ENCODE measurements around the gene NOP16. TPM values are rescaled to one million over a fixed set of nuclear protein-coding genes. Genes with fewer than 3 reads are reported as not detected.

The NOP16 gene
- total and polyA plus RNA-seq, 2 of the 13 experiments (the other 11 are each of a cell fraction or from before 2014, with no cell fraction given): 43.3 to 48.4 TPM

GRCh38 chr5:176389135-176390123 lies 1.0 kb upstream of the NOP16 start (continued):
- TF ChIP-seq TCF7L2 (IDR thresholded peaks at IDR 0.05; ENCODE audit: low read depth, low read length) (no peak), SMAD9 (CRISPR knock-in tag; IDR thresholded peaks at IDR 0.05) (no peak), KAT7 (CRISPR knock-in tag; IDR thresholded peaks at IDR 0.05; ENCODE audit: borderline replicate concordance) (peak; percentile 40; the same call in 1 of the 2 replicates), CHD4 (IDR thresholded peaks at IDR 0.05; ENCODE audit: borderline replicate concordance, low read length) (no peak), BHLHE40 (IDR thresholded peaks at IDR 0.05; ENCODE audit: low read length) (no peak), ZBTB10 (CRISPR knock-in tag; IDR thresholded peaks at IDR 0.05; ENCODE audit: borderline replicate concordance) (no peak), PHF5A (CRISPR knock-in tag; IDR thresholded peaks at IDR 0.05; ENCODE audit: low read depth, unreplicated experiment) (no peak), ISL2 (CRISPR knock-in tag; IDR thresholded peaks at IDR 0.05) (no peak), MNT (IDR thresholded peaks at IDR 0.05) (no peak), ZNF501 (CRISPR knock-in tag; IDR thresholded peaks at IDR 0.05) (no peak), TSC22D2 (CRISPR knock-in tag; IDR thresholded peaks at IDR 0.05; ENCODE audit: borderline replicate concordance) (no peak), ZNF44 (CRISPR knock-in tag; IDR thresholded peaks at IDR 0.05) (no peak), ZZZ3 (CRISPR knock-in tag; IDR thresholded peaks at IDR 0.05; ENCODE audit: borderline replicate concordance) (no peak), MBD4 (IDR thresholded peaks at IDR 0.05; ENCODE audit: borderline replicate concordance, low read length) (no peak), POLR2AphosphoS2 (IDR thresholded peaks at IDR 0.05; ENCODE audit: low read depth, low read length) (no peak), GATAD1 (CRISPR knock-in tag; IDR thresholded peaks at IDR 0.05) (no peak)
